HL-60 (cell line): ENCODE data around the gene ANKRD34A.

ENCODE experiments used
- DNase-seq, 2 experiments: peaks; one replicate each; pipeline ENCODE4 v3.0.0-alpha.2; 2010 to 2020; ENCODE audit warnings: low read depth in 1 of 2, low spot score in 1 of 2
- H3K27ac ChIP-seq: fragments of 250-450 bp; sonication (Bioruptor Pico); replicated peaks from 2 replicates; pipeline ENCODE4 v1.5.1; 2020; ENCODE audit warnings: mild to moderate bottlenecking, moderate library complexity
- H3K27me3 ChIP-seq: fragments of 250-450 bp; sonication (Bioruptor Pico); 2 replicates; pipeline ENCODE4 v1.5.1; 2021; ENCODE audit warnings: mild to moderate bottlenecking, moderate library complexity; ENCODE audit not compliant: insufficient read depth, poor library complexity, severe bottlenecking
- H3K4me3 ChIP-seq: replicated peaks from 2 replicates; pipeline ENCODE4 v1.5.1; 2011; ENCODE audit warnings: mild to moderate bottlenecking, control low read depth, low read length; ENCODE audit not compliant: insufficient read depth
- CTCF ChIP-seq: IDR thresholded peaks from one replicate; pipeline ENCODE4 v1.5.1; 2011; ENCODE audit warnings: low read length, control low read depth, inconsistent platforms; ENCODE audit not compliant: insufficient read depth
- GABPA ChIP-seq: IDR thresholded peaks from 2 replicates; pipeline ENCODE4 v1.6.1; 2012; ENCODE audit warnings: low read depth
- POLR2AphosphoS5 ChIP-seq: IDR thresholded peaks from 2 replicates; pipeline ENCODE4 v1.6.1; 2012; ENCODE audit warnings: low read depth
- REST ChIP-seq: IDR thresholded peaks from 2 replicates; pipeline ENCODE4 v1.6.1; 2012; ENCODE audit warnings: low read depth; ENCODE audit not compliant: insufficient replicate concordance
- SPI1 ChIP-seq: IDR thresholded peaks from 2 replicates; pipeline ENCODE4 v1.6.1; 2012; ENCODE audit warnings: low read depth, mild to moderate bottlenecking, borderline replicate concordance

ANKRD34A gene

GRCh38 chr1:145918992-145919939 is 45.1 kb downstream of the ANKRD34A start:
- H3K27me3 ChIP-seq, result no peaks in the 10 kb centered on the region
- TF ChIP-seq GABPA, result no peak
- no peak for TF ChIP-seq CTCF
- TF ChIP-seq POLR2AphosphoS5, result no peak
- no peak for TF ChIP-seq SPI1
- TF ChIP-seq REST, result no peak
- H3K4me3 ChIP-seq, result peak overlapping the region; percentile 99
- H3K27ac ChIP-seq, result peak overlapping the region; percentile 89
- peak in 1 of 2 experiments; percentile 45 for DNase-seq

GRCh38 chr1:145918144-145918991 is 46.0 kb downstream of the ANKRD34A start, which contains the start of gene PEX11B:
PEX11B (minus strand) TSS chr1:145918717; CDS start chr1:145918688, 29 bp downstream.
- TF ChIP-seq REST (peak; percentile 34), SPI1 (peak; percentile 55; the same call in 1 of the 2 replicates), GABPA (no peak)
- H3K27ac ChIP-seq, result peak within 1 kb of the TSS; percentile 89
- no peaks in the 10 kb centered on the region for H3K27me3 ChIP-seq
- H3K4me3 ChIP-seq, result peak within 1 kb of the TSS; percentile 99
- DNase-seq, result peak; percentile 91 to 94

GRCh38 chr1:145917595-145917994 is 46.8 kb downstream of the ANKRD34A start:
- no peak for DNase-seq
- Histone ChIP-seq H3K27ac (peak overlapping the region; percentile 89), H3K4me3 (peak overlapping the region; percentile 99), H3K27me3 (no peaks in the 10 kb centered on the region)
- TF ChIP-seq GABPA, result no peak
- no peak for TF ChIP-seq CTCF
- TF ChIP-seq REST, result no peak
- TF ChIP-seq POLR2AphosphoS5, result no peak
